AG08395 (cell line): ENCODE measurements around the gene CCM2.
"Not testable (repeated sequence)": the region's sequence is repeated elsewhere in the genome, so short reads cannot be mapped to it uniquely, and the experiment has no call there.

Experiments
- DNase-seq: peaks from one replicate; pipeline ENCODE4 v3.0.0; 2012; ENCODE audit warnings: mixed read lengths, low spot score

The CCM2 gene

DNA sequence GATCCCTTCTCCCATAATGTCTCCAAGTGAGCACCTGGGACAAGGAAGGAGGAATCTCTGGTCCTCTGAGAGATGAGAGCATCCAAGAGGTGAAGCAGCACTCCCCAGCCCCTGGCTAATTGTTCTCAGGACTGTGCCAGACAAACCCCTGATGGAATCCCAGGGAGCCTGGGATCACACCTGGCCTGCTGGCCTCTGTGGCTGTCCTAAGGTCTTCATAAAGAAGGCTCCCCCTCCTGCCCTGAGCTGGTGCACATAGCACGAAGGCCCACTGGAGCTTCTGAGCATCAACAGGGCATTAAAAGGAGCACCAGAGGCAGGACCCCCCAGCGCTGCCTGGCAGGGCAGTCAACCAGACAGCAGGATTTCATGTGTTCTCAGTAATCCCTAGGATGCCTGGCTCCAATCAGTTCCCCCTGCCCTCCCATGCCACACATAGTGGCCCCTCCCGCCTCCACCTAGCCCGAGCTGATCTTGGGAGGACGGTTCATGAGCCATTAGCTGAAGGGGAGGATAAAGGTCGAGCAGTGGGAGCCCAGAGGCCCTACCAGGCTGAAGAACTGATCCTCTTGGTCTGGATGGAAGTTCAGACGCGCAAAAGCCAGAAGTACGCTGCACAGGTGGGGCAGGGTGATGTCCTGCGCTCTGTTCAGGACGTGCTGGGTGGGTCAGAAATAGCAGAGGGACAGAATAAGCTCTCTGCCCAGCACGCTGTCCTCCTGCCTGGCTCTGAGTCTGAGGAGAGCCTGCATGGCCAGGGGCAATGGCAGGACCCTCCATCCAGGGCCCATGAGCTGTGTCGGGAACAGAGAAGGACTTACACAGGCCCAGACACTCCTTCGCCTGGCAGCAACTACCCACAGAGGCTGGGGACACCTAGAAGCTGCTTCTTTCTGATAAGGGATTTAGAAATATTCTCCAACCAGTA is 103.0 kb downstream of the CCM2 start:
- no peak for DNase-seq

DNA sequence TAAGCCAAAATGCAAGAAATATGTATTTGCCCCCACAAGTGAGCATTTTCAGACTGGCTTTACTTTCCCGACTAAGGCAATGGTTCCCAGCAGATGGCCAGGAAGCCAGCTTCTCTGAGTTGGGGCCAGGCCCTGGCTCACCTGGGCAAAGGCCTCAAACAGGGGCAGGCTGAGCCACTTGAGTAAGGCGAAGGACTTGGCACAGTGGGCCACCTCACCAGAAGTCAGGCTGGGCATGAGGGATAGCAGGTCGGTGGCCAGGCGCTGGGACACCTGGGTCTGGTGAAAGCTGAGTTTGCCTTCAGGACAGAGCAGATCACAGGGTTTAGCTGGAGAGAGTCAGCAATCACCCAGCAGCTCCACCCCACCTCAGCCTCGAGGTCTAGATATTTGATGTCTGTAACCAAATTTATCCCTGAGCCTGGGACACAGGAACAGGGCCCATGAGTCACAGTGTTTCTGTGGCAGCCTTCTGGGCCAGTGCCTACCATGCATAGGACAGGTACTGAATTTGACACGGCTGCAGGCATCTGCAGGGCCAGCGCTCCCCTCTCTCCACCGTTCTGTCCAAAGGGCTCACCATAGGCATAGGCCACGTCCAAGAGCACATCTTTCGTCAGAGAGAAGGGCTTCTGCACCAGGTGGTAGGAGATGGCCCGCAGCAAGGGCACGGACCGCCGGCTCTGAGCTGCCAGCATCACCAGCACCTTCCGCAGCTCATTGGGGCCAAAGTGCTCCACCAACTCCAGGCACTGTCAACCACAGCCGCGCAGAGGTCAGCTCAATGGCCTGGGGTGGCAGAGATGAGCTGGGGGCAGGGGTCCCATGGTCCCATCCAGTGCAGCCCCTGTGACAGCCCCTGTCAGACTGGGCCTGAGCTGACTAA is 104.2 kb downstream of the CCM2 start:
- DNase-seq: no peak

DNA sequence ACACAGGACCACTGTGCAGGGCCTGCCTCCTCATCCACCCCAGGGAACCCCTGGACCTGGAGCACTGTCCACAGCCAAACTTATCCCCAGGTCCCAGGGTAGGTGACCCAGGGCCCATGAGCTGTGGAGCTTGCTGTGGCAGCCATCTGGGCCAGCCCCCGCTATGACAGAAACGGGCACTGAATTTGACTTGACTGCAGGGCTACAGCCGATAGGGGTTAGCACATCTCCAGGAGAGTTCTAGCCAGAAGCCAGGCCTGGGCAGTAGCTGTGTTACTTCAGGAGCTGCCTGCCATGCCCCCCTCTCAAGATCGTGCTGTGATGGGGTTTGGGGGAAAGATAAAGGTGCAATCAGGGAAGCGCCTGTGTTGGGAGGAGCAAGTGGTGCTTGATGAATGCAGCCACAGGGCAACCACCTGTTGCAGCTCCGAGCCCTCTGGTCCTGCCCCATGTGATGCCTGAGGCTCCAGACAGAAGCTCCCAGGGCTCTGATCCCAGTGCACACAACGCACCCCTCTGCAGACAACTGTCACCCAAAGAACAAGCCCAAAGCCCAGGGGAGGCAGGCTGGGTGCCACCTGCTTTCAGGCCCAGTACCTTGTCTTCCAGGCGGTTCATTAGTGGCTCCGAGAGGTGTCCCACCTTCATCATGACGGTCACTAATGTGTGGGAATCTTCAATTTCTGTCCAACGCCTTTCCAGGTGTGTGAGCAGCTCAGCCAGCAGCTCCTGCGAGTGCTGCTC is 105.0 kb downstream of the CCM2 start:
- no peak for DNase-seq

DNA sequence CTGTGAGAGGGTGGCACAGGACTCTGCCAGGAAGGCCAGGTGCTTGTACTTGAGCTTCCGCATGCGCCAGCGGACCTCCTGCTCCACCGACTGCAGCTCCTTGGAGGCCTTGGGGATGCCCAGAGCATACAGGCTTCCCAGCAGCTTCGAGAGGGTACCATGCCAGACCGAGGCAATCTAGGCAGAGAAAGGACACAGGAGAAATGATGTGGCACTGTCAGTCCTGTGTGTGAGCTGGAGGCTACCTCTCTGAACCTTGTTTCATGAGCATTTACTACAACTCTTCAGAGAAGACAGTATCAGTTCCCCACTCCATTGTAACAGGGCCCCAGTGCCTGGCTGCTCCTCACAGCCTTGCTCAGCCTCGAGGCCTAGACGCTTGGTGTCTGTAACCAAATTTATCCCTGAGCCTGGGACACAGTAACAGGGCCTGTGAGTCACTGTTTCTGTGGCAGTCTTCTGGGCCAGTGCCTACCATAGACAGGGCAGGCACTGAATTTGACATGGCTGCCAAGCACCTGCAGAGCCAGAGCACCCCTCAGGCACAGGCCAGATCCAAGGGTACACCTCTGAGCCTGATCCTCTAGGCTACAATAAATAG is 105.7 kb downstream of the CCM2 start:
- DNase-seq: no peak

DNA sequence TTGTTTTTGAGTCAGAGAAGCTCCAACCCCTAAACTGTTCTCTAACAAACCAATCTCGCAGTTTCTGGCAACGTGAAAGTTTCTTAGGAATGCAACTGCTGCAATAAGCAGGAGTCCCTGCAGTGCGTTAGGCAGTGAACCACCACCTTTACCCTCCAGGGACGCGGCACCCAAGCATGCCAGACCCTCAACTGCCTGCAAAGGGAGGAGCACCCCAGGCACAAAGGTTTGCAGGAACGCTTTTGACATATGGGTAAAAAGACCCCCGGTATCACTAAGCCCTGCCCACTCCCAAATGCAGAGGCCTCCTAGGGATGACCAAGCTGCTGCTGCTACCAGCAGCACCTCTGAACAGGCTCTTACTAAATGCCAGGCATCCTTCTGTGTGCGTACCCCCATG is 106.8 kb downstream of the CCM2 start:
- no peak for DNase-seq

DNA sequence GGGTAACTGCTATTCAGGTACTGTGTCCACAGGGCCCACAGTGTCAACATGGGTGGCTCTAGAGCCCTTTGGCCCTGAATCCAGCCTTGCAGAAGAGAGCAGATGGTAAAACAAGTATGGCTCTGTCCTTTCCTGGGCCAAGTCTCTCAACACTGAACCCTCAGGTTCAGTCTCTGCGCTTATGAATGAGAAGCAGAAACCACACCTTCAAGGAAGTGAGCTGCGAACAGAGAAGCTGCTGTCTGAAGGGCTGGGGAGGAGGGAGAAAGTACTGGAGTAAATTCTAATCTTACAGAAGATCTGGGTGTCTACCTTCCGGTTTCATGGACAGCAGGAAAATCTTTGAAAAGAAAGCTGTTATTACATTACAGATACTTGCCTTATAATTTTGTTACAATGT is 107.4 kb downstream of the CCM2 start:
- no peak for DNase-seq

DNA sequence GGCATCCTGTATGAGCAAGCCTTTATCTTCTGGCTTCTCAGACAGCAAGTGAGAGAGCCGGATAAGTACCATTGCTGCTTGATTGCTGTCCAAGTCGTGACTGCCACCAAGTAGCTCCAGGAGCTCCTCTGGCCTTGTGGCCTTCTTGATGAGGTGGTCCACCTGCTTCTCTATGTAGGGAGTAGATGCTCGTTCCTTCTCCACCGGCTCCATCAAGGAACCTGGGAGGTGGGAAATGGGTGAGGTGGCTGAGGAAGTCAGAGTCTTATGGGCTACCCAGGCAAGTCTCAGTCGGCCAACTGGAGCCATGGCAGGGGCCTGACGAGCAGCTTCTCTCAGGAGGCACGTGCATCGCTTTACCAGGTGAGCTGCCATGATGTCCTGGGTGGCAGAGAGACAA is 108.9 kb downstream of the CCM2 start:
- no peak for DNase-seq

DNA sequence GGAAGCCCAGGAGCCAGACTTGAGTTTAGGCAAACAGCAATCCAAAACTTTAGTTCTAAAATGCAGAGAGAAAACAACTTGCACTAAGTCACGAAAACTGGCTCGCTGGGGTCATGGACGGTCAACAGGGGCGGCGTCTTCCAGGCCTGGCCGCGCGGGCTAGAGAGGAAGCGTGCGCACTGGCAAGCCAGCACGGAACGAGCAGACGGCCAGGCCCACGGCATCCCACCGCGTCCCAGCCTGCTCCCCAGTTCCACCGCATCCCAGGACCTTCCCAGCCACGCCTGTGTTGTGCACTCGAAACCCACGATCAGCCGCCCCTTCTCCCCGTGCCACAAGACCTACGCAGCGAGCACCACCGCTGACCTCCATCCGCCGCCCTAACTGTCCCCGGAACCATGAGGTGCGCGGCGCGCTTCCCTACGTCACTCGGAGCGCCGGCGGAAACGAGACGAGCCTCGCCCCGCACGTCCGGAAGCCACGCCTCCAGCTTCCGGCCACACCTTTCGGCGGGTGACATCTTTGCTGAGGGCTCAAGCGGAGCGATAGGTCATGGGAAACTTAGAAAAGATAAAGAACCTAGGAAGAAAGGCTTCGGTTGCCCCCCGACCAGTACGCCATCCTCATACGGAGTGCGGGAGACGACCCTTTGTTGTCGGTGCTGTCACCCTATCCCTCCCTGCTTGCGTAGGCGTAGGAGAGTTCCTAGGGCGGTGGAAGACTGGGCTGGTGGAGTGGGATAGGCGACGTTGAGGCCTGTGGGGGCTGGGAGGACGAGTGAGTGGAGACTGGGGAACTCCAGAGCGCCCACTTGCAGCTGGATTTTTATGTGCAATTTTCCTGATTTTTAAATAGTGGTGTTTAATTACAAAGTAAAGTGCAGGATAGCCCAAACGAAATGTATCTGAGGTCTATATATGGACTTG is 111.6 kb downstream of the CCM2 start, which contains the start of gene TBRG4:
Gene TBRG4 (minus strand): TSS at position 400 of the 926 bp plus-strand sequence. CDS start 2,460 bp downstream, outside the sequence.
- peak; percentile 95 for DNase-seq

DNA sequence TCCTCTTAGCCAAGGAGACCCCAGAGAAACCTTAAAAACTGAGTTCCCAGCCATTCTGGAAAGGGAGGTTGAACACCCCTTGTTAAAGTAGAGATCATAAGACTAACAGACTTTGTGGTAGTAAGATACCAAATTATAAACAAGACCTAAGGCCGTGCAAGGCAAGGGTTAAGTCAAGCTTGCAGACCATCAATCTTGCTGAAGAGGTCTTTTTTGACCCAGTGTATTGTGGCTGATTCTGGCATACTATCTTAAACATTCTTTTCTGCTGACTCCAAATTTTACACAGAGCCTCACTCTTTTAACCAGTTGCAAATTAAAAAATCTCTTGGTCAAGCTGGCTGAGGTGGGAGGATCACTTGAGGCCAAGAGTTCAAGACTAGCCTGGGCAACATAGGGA is 112.6 kb downstream of the CCM2 start:
- DNase-seq: no peak

DNA sequence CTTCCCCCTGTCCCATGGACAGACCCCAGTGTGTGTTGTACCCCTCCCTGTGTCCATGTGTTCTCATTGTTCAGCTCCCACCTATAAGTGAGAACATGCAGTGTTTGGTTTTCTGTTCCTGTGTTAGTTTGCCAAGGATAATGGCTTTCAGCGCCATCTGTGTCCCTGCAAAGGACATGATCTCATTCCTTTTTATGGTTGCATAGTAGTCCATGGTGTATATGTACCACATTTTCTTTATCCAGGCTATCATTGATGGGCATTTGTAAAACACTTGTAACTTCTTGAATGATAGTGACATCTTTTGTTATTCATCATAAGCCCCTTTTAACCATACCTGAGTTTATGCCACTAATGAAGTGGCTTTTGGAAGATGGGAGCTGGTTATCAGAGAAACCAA is 114.3 kb downstream of the CCM2 start:
- DNase-seq: not testable (repeated sequence)

DNA sequence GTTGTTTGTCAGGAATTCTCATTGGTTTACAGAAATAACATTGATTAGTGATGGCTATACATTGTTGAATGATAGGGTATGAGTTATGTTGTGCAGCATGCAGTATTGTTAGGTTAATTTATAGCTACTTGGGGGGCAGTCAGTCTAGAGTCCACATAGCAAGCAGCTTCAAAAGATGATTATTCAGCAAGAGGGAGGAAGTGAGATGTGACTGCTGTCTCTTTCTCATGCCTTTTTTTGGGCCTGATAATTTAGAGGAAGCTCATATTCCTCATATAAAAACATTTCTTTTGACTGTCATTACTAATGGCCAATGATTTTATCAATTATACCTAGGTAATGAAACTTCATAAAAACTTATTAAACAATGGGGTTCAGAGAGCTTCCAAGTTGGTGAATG is 114.9 kb downstream of the CCM2 start:
- DNase-seq: no peak

DNA sequence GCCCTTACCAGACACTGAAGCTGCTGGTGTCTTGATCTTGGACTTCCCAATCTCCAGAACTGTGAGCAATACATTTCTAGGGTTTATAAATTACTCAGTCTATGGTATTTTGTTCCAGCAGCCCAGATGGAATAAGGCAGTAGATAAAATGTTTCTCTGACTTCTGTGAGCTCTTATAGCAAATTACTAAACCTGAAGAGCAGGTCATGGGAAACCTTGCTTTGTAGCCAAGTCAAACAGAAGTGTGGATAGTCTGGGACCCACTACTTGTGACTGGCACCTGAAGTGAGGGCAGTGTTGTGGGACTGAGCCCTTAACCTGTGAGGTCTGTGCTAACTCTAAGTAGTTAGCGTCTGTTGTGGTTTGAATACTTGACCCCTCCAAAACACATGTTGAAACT is 116.0 kb downstream of the CCM2 start:
- no peak for DNase-seq

DNA sequence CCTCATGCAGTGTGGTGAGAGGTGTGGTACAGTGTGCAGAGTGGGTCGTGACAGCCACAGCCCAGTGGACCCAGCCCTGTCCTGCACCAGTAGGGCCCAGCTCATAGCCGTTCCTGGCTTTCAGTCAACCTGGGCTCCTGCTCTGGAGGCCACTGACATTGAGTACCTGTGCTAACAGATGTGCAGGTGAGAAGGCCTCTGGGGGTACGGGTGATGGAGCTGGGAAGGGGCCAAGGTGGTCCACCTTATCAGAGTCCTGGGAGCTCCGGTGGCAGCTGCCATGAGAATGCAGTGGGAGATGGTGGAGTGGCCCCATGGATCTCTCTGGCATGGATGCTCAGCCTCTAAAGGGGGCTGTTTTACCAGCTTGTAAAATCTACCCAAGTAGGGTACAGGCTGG is 117.6 kb downstream of the CCM2 start:
- DNase-seq: no peak

DNA sequence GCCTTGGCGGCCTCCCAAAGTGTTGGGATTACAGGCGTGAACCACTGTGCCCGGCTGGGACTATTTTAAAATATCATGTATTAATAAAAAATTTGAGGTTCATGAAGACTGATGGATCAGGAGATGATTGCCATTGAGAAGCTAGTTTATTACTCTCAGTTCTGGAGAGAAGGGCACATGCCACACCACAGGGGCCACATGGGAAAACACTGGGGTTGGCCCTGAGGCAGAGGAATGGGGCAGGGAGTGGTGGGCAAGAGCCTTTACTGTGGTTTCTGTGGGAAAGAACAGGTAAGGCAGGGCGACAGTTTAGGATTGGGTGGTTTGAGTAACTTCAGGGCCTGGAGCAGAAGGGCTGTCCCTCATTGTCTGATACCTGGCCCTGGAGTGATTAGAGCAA is 118.3 kb downstream of the CCM2 start:
- no peak for DNase-seq

DNA sequence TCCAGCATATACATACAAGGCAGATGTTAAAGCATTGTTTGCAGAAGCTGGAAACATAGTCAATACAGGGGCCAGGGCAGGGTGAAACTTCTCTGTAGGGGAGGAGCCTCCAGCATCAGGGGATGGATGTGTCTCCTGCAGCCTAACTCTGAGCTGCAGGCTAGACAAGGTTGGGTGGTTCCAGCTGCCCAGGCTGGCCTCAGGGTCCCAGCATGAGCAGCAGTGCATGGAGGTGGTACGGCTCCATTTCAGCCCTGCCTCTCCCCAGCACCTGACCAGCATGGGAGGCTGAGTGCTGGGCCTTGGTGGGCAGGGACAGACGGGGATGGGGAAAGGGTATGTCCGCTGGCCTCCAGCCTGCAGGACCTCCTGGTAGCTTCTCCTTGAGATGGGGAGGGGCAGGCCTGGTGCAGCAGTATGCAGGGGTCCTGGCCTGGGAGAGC is 118.9 kb downstream of the CCM2 start:
- no peak for DNase-seq

DNA sequence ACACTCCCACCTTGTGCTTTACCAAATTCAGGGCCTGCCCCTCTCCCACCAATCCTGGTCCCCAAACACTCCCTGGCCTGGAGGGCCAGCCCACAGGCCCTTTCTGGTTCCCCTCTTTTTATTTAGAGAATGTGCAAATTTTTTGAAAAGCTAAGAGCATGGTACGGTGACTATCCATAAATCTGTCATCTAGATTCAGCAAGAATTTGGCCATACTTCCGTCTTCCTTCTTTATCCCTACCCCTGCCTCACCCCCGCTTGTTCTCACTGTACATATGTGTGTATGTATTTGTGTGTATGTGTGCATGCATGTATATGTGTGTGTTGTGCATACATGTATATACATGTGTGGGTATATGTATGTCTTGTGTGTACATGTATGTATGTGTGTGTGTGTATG is 119.5 kb downstream of the CCM2 start:
- DNase-seq: no peak

DNA sequence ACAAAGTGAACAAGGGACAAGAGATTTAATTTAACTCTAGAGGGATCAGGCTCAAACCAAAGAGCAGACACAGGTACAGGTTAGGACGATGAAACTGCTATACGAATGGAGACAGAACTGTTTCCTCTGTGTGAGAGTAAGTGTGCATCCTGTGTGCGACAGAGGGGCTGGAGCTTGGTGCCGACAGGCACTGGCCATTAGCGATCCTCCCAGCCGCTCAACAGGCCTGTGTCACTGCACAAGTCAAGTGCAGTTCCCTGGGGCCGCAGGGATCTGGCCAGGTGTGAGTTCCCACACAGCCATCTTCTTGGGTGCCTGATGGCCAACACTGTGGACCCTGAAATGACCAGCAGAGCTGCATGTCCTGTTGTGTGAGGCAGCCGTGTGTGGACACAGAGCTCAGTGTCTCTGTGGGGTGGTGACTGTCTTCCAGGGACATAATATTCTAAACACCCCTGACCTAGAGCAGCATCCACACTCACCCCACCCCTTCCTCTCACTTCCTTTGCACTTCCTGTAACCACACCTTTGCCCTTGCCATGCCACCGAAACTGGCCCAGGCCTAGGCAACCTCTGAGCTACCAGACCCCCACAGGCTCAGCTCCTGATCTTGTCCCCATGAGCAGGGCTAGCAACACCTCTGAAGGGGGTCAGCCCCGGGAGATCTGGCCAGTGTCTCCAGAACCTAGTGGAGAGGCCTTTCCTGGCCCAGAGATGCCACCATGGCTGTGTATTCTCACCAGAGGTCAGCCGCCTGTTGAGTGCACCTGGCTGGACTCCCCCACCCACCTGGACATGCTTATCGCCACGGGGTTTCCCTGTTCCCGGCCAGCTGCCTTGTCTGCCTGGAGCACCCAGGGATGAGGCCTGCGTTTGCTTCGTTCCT is 123.2 kb downstream of the CCM2 start:
- DNase-seq: no peak

DNA sequence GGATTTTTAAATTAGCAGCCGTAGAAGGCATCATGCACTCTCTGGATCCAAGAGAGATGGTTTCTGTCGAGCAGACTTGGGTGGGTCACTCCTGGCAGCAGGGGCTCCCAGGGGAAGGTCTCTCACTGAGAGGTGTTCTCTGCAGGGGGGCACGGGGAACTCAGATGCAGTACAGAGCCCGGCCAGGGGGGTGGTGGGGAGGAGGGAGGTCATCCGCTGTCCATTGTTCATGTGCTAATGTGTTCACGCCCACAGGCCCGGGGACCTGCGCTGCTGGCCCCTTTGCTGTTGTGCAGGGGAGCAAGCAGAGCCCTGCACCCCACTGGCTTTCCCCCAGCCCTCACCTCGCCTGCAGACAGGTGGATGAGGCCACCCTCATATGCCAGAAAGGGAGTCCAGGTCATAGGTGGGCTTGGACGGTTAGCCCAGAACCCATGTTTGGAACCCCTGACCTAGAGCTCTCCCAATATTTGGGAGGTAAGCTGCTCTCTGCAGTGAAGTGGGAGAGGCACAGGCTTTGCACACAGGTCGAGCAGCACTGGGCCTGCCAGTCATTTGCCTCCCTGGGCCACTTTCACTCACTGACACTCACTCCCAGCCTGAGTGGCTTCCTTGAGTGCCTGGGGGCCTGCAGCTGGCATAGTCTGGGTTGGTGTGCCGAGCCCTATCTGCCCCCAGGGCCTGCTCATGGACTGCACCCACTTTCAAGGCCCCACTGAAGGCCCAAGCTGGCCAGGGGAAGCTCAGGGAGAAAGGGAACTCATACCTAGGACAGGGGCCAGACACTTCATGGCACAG is 124.1 kb downstream of the CCM2 start:
- DNase-seq: no peak
